AG04450 (cell line): ENCODE data around the gene DHX58. TPM values are rescaled to one million over a fixed set of nuclear protein-coding genes. Genes with fewer than 3 reads are reported as not detected.

Source experiments
- CTCF ChIA-PET: fragments of 300-600, 350-600 bp; formaldehyde crosslinking; extraction: SDS; loops from one replicate; lab custom pipeline; 2022; ENCODE audit warnings: antibody characterized with exemption, inconsistent platforms; lab: Charles Lee
- POLR2A ChIA-PET: fragments of 350-600 bp; formaldehyde crosslinking; extraction: SDS; loops from one replicate; lab custom pipeline; 2021; ENCODE audit warnings: antibody characterized with exemption, inconsistent platforms; lab: Yijun Ruan, JAX
- DNase-seq: peaks from one replicate; pipeline ENCODE4 v3.0.0-alpha.2; 2011; ENCODE audit warnings: low read depth, low spot score
- H3K27ac ChIP-seq: one replicate; pipeline ENCODE4 v1.5.1; 2012; ENCODE audit warnings: low read depth, low read length, control low read depth
- H3K27me3 ChIP-seq: one replicate; pipeline ENCODE4 v1.6.0; 2012; ENCODE audit warnings: low read length; ENCODE audit not compliant: control insufficient read depth, insufficient read depth
- H3K4me3 ChIP-seq: 2 replicates; pipeline ENCODE4 v1.5.1; 2011; ENCODE audit warnings: mild to moderate bottlenecking, low read depth, low read length, control low read depth
- H3K9me3 ChIP-seq: 2 replicates; pipeline ENCODE4 v1.5.1; 2012; ENCODE audit warnings: low read length; ENCODE audit not compliant: control insufficient read depth, insufficient read depth
- polyA plus RNA-seq: library from polyadenylated mRNA; depleted of rRNA; stranded (reverse); fragments of >200 nt; gene quantifications from 2 replicates; pipeline ENCODE4 v1.2.3, GENCODE V29; 2011
- TF ChIP-seq, protein P1 (sequence below): IDR thresholded peaks from 2 replicates; pipeline ENCODE4 v1.5.1; 2011; ENCODE audit warnings: low read depth, low read length, control low read depth, inconsistent platforms

DHX58 gene
- polyA plus RNA-seq, 1 experiment, result 2.0 TPM

- Histone ChIP-seq H3K27me3 (peaks cover 54% of the 10 kb centered on the region), H3K27ac (no peak overlapping the region), H3K9me3 (no peaks in the 10 kb centered on the region), H3K4me3 (no peak overlapping the region)
- TF ChIP-seq, protein P1, sequence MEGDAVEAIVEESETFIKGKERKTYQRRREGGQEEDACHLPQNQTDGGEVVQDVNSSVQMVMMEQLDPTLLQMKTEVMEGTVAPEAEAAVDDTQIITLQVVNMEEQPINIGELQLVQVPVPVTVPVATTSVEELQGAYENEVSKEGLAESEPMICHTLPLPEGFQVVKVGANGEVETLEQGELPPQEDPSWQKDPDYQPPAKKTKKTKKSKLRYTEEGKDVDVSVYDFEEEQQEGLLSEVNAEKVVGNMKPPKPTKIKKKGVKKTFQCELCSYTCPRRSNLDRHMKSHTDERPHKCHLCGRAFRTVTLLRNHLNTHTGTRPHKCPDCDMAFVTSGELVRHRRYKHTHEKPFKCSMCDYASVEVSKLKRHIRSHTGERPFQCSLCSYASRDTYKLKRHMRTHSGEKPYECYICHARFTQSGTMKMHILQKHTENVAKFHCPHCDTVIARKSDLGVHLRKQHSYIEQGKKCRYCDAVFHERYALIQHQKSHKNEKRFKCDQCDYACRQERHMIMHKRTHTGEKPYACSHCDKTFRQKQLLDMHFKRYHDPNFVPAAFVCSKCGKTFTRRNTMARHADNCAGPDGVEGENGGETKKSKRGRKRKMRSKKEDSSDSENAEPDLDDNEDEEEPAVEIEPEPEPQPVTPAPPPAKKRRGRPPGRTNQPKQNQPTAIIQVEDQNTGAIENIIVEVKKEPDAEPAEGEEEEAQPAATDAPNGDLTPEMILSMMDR, result no peak
- ChIA-PET POLR2A (no interaction called here), CTCF (no interaction called here)
- DNase-seq, result no peak
Measured at GRCh38 chr17:42098730-42099399, 13.6 kb downstream of the DHX58 start.

DNA sequence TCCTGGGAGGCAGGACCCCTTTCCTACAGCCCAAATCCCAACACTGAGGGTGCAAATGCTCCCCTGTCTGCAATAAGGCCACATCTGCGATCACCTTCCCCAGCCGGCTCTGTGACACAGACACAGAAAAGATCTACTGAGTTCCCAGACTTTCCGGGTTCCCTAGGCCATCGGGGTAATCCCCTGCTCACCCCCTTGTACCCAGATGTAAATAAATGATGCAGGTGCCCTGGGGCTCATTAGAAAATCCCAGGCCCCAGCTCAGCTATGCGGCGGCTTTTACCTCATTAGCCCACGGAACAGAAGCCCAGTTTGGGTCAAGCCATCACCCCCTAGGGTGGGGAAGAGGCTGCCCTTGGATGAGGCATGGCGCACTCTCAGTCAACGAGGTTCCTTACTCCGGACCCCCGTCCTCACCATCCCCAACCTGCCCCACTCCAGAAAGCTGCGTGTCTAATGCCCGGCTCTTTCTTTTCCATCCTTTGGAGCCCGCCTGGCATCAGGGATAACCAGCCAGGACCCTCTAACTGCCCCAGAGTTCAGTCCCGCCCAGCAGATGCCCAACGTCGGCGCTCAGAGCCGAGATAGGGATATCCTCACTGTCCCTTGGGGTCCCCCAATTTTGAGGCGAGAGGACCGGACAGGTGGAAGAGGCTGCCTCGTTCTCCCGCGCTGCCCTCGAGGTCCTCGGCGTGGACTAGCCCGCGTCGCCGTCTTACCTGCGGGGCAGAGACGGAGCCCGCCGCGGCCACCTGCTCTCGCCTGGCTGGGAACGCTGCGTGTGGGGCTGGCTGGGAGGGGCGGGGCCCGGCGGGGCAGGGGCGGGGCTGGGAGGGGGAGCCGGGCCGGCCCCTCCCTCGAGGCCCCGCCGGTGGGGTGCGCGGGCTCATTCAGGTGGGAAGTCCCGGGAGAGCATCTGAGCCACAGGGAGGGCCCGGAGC is 14.6 kb downstream of the DHX58 start, which contains the start of gene ZNF385C:
Gene ZNF385C (minus strand): TSS at position 783 of the 941 bp plus-strand sequence. CDS start 35,417 bp downstream, outside the sequence.
- peaks cover 47% of the 10 kb centered on the region for H3K27me3 ChIP-seq
- CTCF ChIA-PET, result interaction anchor here (1.2 kb wide), 1 partner anchor 79 kb away, joined by 3 read pairs; no protein-coding TSS in a partner anchor
- POLR2A ChIA-PET, result no interaction called here

GRCh38 chr17:42096360-42097111 is 16.0 kb downstream of the DHX58 start:
- no peak for DNase-seq
- Histone ChIP-seq H3K9me3 (no peaks in the 10 kb centered on the region), H3K27me3 (peaks cover 54% of the 10 kb centered on the region), H3K27ac (no peak overlapping the region), H3K4me3 (no peak overlapping the region)
- POLR2A ChIA-PET, result no interaction called here
- CTCF ChIA-PET, result interaction anchor here (1.0 to 1.2 kb wide), 3 partner anchors 9 to 78 kb away, joined by 3 to 4 read pairs (median 3); no protein-coding TSS in a partner anchor
- TF ChIP-seq, protein P1, result no peak

More for the DNA sequence above, 14.6 kb downstream of the DHX58 start, which contains the start of gene ZNF385C:
- Histone ChIP-seq H3K4me3 (no peak within 1 kb of the TSS), H3K27ac (no peak within 1 kb of the TSS), H3K9me3 (no peaks in the 10 kb centered on the region)
- TF ChIP-seq, protein P1, result no peak
- DNase-seq, result no peak

- CTCF ChIA-PET, result no interaction called here
- H3K9me3 ChIP-seq, result no peaks in the 10 kb centered on the region
- peaks cover 56% of the 10 kb centered on the region for H3K27me3 ChIP-seq
- POLR2A ChIA-PET, result no interaction called here
- DNase-seq, result no peak
- TF ChIP-seq, protein P1, result no peak
- no peak overlapping the region for H3K4me3 ChIP-seq
- H3K27ac ChIP-seq, result no peak overlapping the region
Measured at GRCh38 chr17:42094375-42095069, 18.0 kb downstream of the DHX58 start.
